ENCODE data around the gene GASK1A.

The GASK1A gene

DNA sequence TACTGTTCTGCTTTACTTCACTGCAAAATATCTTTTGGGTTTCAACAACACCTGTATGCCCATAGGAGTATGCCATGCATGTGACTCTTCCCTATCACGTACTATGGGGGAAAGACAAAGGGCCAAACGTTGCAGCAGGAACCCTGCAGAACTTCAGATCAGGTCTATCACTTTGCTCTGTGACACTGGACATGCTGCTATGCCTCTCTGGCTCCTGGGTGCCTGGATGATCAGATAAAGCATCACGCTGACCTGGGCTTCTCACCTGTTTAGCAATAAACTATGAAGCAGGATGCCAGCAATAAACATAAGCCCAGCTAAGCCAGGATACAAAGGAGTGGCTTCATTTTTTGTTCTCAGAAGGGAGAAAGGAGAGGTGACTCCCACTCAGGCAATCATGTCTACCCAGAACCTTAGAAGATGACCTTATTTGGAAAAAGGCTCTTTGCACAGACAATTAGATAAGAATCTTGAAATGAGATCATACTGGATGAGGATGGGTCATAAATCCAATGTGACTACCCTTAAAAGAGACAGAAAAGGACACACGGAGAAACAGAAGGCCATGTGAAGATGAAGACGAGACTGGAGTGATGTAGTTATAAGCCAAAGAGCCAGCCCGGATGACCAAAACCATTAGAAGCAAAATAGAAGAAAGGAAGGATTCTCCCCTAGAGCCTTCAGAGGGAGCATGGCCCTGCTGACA, 107.5 kb downstream of the GASK1A start:
- DNase-seq (ENCODE audit: low read depth in 2 of 2, low spot score in 1 of 2): no peak

- no peak for DNase-seq (ENCODE audit: low read depth in 2 of 2, low spot score in 1 of 2)
These were observed 108.2 kb downstream of the GASK1A start for GRCh38 chr3:43087249-43087776.

GRCh38 chr3:43089081-43089480, 110.0 kb downstream of the GASK1A start:
- no peak for DNase-seq (ENCODE audit: low read depth in 2 of 2, low spot score in 1 of 2)

GRCh38 chr3:43090238-43090637, 111.1 kb downstream of the GASK1A start:
- no peak for DNase-seq (ENCODE audit: low read depth in 2 of 2, low spot score in 1 of 2)

DNA sequence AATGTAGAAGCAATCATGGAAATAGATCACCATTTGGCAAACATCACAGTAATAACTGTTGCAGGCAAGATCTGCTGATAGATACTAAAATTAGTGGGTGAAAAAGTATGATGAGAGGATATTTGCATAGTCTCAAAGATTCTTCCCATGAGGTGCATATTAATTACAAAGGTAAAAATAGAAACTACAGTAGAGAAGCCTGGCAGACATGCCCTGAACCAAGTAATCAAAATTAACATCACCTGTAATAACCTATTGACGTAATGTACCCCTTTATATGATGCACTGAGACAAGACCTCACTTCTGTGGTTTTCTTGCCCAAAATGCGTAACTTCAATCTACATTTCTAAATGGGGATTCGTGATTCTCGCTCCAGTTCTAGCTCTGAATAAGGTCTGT, 112.4 kb downstream of the GASK1A start:
- DNase-seq (ENCODE audit: low read depth in 2 of 2, low spot score in 1 of 2): no peak

DNA sequence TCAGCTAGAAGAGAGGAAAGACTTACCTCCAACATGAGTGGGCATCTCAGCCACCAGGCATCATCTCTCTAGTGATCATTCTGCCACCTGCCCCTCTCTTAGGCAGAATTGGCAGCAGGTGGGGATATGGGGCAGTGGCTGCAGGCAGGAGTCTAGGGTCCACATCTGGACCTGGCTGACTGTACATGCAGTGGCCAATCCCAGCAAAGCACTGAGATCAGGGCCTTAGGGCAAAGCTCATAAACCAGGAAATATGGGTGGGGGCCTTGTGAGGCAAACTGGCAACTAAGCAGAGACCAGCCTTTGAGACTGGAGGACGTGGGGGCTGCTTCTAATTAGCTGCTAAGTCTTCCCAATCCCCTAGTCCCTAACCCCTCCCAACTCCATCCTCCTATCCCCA, 113.9 kb downstream of the GASK1A start:
- no peak for DNase-seq (ENCODE audit: low read depth in 2 of 2, low spot score in 1 of 2)

DNA sequence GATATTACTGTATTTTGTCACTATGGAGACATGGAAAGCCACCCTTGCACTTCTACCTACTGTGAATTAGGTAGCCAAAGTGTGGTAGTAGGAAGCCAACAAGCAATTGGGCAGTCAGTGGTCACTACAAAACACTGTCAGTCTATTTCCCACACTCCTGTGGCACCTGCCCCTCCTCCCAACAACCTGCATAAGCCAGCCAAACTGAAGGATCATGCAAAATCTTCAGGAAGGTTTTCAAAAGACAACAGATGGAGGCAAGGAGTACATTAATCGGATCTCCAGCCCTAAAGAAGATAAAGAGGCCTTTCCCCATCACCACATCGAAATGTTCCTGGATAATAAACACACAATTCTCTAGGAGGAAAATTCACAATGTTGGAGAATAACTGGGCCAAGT, 114.9 kb downstream of the GASK1A start:
- no peak for DNase-seq (ENCODE audit: low read depth in 2 of 2, low spot score in 1 of 2)

DNA sequence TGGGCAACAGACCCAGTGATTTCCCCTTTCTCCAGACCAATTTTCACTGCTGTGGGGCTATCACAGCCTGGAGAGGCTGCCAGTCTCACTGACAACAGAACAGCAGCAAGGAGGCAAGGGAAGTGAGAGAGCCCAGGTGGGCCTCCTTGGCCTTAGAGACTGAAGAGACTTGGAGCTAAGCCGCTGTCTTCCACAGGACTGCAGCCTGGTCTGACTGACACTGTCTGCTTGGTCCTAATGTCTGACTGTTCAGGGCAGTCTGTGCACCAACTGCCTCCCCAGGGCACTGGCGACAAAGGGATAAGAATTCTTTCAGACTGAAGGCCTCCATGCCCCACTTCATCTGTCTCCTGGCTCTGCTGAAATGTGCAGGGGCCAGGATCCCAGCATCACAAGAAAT, 115.3 kb downstream of the GASK1A start:
- no peak for DNase-seq (ENCODE audit: low read depth in 2 of 2, low spot score in 1 of 2)

DNA sequence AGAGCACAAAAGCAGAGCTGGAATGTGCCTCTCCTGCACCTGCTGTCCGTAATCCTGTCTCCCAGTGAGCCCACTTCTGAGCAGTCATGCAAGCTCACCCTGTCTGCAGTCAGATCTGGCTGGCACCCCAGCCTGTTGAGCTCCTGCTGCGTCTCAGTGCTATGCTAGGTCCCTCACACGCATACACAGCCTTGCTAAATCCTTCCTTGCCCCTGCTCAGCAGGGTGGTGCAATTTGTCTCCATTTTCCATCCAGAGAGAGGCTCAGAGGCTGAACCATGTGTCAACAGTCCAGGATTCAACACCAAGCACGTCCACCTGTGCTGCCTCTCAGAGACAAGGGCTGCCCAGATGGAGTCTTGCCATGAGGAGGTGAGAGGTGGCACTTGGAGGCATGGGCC, 115.7 kb downstream of the GASK1A start:
- no peak for DNase-seq (ENCODE audit: low read depth in 2 of 2, low spot score in 1 of 2)

DNA sequence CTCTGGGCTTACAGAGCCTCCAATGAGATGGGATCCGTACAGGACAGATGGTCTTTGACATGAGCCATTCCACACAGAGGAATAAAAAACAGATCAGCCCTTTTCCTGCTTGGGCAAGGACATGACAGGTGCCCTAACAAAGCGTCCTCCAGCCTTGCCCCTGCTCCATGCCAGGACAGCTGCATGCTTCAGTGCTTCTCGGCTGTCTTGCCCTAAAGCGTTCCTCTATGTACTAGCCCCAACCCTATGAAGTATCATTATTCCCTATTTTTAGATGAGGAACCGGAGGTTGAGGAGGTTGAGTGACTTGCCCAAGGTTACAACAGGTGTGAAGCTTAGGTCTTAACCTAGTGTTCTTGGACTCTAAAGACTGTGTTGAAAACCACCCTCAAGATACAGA, 116.3 kb downstream of the GASK1A start:
- DNase-seq (ENCODE audit: low read depth in 2 of 2, low spot score in 1 of 2): no peak

DNA sequence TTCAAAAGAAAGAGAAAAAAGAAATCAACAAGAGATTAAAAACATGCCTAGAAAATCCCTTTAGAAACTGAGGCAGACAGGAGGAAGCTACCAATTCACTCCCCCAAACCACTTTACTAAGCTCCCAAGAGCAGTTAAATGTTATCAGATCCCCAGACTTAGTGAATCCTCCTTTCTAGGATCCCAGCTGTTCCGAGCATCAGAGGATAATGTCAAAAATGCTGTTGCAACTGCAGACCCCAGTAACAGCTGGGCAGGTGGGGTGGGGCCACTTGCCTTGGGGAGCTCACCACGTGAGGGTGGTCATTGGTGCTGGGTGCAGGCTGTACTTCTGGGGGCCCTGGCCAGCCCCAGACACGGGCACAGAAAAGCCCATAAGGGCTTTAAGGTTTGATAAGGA, 117.7 kb downstream of the GASK1A start:
- DNase-seq (ENCODE audit: low read depth in 2 of 2, low spot score in 1 of 2): no peak

- DNase-seq (ENCODE audit: low read depth in 2 of 2, low spot score in 1 of 2): no peak
These were observed 118.4 kb downstream of the GASK1A start for GRCh38 chr3:43097400-43098080.

GRCh38 chr3:43098761-43099160, 119.7 kb downstream of the GASK1A start:
- DNase-seq (ENCODE audit: low read depth in 2 of 2, low spot score in 1 of 2): no peak

- no peak for DNase-seq (ENCODE audit: low read depth in 2 of 2, low spot score in 1 of 2)
These were observed 123.8 kb downstream of the GASK1A start for GRCh38 chr3:43102773-43103480.

GRCh38 chr3:43104039-43104438, 124.9 kb downstream of the GASK1A start:
- no peak for DNase-seq (ENCODE audit: low read depth in 2 of 2, low spot score in 1 of 2)

DNA sequence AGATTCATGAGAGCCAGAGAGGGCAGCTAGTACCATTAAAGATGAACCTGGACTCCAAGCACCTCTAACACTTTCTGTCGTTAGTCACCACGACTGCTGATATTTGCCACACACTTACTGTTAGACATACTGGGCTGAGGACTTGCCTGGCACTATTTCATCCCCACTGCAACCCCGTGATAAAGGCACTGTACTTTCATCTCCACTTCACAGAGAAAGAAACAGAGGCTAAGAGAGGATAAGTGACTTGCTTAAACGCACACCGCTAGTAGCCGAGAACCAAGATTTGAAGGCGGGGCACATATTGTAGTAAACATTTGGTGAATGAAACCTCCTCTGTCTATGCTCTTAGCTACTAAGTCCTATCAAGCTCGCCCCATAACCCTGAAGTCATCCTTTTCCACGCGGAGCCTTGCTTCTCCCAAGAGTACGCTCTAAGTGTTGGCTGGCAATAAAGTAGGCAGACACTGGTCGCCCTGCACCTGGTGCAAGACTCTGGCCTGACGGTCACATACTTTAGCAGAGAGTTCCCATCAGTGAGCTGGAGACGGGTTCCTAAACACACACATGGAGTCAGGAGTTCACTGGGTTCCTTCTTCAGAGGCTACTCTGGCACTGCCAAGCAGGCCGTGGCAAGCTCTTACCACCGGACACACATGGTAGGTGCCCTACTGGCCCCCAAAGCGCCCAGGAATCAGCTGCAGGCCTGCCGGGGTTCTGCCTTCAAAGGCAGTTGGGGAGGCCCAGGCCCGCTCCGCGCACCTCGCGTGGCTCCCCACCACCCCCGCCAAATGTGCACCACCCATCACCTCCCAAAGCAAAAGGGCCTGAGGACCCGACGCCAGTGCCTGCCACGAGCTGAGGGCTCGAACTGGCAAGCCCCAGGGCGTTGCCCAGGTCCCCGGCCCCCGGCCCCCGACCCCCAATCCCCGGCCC, 125.8 kb downstream of the GASK1A start:
- DNase-seq (ENCODE audit: low read depth in 2 of 2, low spot score in 1 of 2): no peak

DNA sequence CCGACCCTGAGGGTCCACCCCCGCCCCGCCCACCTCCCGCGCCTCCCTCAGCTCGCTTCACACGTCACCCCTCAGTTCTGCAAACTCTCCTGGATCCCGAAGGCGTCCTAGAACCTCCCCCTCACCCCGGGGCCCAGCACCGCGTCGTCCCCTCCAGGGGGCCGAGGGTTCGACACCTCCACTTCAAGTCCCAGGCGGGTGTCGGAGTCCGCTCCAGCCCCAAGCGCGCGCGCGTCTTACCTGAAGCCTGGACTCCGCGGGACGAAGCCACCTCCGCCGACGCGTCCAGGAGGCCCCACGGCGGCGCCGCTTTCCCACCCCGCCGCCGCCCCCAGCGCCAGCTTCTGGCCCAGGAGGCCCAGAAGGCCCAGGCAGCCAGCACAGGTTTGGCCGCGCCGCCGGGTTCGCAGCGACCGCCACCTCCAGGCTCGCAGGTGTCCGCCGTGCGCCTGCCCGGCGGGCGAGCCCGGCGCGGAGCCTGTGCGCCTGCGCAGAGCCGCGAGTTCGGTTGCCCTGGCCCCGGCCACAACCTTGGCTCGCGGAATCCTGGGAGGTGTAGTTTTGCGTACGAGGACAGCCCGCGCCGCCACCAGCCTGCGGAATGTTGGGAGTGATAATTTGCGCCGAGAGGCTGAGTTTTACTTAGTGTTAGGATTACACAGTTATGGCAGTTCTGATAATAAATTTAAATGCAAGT, 126.6 kb downstream of the GASK1A start, which contains the start of gene POMGNT2:
POMGNT2 (minus strand) TSS at position 484 of the 697 bp plus-strand sequence. CDS start 24,648 bp downstream, outside the sequence.
- peak; percentile 67 to 80 for DNase-seq (ENCODE audit: low read depth in 2 of 2, low spot score in 1 of 2)

DNA sequence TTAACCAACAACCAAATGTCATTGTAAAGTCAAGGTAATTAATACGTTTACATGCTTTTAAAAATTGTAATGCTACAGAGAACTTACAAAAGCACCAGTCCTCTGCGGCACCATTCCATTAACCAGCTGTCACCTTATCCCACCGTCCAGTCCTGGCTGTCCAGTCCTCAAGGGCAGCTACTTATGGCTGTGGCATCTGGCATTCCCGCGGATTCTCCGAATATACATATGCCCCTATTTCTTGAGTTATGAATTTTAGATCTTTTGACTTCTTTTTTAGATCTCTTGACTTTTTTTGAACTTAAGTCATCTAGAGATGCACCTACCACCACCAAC, 127.2 kb downstream of the GASK1A start:
- DNase-seq (ENCODE audit: low read depth in 2 of 2, low spot score in 1 of 2): no peak
